ENCODE data around the gene FGD5.

DNA sequence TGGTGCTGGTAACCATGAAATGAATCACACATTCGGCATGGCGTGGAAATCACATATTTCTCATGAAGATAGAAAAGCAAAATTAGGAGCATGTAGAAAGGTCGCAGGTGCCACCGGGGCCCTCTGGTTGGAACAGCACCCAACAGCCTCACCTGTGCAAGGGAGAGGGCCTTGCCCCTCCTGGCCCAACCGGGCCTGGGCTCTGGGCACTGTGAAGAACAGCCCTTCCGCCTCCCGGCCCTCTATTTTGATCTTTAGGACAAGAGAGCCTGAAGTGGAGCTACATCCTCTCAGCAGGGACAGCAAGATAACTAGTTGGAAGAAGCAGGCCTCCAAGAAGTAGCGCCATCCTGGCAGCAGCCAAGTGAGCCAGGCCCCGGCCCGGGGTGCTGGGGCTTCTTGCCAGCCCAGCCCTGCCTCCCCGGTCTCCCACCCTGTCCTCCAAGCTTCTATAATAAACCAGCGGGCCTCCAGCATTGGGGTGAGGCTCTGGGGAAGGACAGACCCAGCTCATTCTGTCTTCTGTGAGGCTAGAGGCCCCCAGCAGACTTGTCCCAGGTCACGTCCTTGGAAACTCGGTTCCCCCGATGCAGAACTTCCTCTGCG, 46.1 kb upstream of the FGD5 start:
- TF ChIP-seq RAD21 (CRISPR knock-in tag; conservative IDR thresholded peaks at IDR 0.05 in 1 of 2, IDR thresholded peaks at IDR 0.05 in 1 of 2) (no peak), HES1 (IDR thresholded peaks at IDR 0.05; ENCODE audit: low read depth) (no peak), ZNF695 (CRISPR knock-in tag; IDR thresholded peaks at IDR 0.05) (no peak), THRA (IDR thresholded peaks at IDR 0.05) (no peak), HMBOX1 (IDR thresholded peaks at IDR 0.05) (no peak), MTA3 (IDR thresholded peaks at IDR 0.05; ENCODE audit: borderline replicate concordance) (no peak), HIVEP1 (CRISPR knock-in tag; IDR thresholded peaks at IDR 0.05) (no peak), CTCF (IDR thresholded peaks at IDR 0.05 in 2 of 3, conservative IDR thresholded peaks at IDR 0.05 in 1 of 3; ENCODE audit: insufficient read depth in 2 of 3, low read depth in 1 of 3, low read length in 3 of 3) (no peak), LEF1 (IDR thresholded peaks at IDR 0.05) (no peak), ZNF655 (CRISPR knock-in tag; IDR thresholded peaks at IDR 0.05) (no peak)
- TF ChIP-seq, protein P1, sequence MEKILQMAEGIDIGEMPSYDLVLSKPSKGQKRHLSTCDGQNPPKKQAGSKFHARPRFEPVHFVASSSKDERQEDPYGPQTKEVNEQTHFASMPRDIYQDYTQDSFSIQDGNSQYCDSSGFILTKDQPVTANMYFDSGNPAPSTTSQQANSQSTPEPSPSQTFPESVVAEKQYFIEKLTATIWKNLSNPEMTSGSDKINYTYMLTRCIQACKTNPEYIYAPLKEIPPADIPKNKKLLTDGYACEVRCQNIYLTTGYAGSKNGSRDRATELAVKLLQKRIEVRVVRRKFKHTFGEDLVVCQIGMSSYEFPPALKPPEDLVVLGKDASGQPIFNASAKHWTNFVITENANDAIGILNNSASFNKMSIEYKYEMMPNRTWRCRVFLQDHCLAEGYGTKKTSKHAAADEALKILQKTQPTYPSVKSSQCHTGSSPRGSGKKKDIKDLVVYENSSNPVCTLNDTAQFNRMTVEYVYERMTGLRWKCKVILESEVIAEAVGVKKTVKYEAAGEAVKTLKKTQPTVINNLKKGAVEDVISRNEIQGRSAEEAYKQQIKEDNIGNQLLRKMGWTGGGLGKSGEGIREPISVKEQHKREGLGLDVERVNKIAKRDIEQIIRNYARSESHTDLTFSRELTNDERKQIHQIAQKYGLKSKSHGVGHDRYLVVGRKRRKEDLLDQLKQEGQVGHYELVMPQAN (IDR thresholded peaks at IDR 0.05; ENCODE audit: borderline replicate concordance): no peak
- TF ChIP-seq, protein P2, sequence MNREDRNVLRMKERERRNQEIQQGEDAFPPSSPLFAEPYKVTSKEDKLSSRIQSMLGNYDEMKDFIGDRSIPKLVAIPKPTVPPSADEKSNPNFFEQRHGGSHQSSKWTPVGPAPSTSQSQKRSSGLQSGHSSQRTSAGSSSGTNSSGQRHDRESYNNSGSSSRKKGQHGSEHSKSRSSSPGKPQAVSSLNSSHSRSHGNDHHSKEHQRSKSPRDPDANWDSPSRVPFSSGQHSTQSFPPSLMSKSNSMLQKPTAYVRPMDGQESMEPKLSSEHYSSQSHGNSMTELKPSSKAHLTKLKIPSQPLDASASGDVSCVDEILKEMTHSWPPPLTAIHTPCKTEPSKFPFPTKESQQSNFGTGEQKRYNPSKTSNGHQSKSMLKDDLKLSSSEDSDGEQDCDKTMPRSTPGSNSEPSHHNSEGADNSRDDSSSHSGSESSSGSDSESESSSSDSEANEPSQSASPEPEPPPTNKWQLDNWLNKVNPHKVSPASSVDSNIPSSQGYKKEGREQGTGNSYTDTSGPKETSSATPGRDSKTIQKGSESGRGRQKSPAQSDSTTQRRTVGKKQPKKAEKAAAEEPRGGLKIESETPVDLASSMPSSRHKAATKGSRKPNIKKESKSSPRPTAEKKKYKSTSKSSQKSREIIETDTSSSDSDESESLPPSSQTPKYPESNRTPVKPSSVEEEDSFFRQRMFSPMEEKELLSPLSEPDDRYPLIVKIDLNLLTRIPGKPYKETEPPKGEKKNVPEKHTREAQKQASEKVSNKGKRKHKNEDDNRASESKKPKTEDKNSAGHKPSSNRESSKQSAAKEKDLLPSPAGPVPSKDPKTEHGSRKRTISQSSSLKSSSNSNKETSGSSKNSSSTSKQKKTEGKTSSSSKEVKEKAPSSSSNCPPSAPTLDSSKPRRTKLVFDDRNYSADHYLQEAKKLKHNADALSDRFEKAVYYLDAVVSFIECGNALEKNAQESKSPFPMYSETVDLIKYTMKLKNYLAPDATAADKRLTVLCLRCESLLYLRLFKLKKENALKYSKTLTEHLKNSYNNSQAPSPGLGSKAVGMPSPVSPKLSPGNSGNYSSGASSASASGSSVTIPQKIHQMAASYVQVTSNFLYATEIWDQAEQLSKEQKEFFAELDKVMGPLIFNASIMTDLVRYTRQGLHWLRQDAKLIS (CRISPR knock-in tag; IDR thresholded peaks at IDR 0.05): no peak

Measured in K562 (cell line).